Glutamatergic neuron (in vitro differentiated cells): ENCODE results near the gene TBC1D25. TPM values are rescaled to one million over a fixed set of nuclear protein-coding genes. Genes with fewer than 3 reads are reported as not detected.
A peak's percentile ranks its signal among the peaks of the same experiment; 100 is the strongest.

ENCODE experiments used
- DNase-seq: peaks from one replicate; pipeline ENCODE4 v3.0.0; 2022
- H3K27ac Mint-ChIP-seq: one replicate; pipeline ENCODE4 v1.8.0; 2020; ENCODE audit warnings: mild to moderate bottlenecking, mixed read lengths, inconsistent platforms; ENCODE audit not compliant: unreplicated experiment
- H3K27me3 Mint-ChIP-seq: one replicate; pipeline ENCODE4 v1.8.0; 2020; ENCODE audit warnings: mild to moderate bottlenecking, moderate library complexity, mixed read lengths, inconsistent platforms; ENCODE audit not compliant: unreplicated experiment
- H3K36me3 Mint-ChIP-seq: one replicate; pipeline ENCODE4 v1.8.0; 2020; ENCODE audit warnings: mild to moderate bottlenecking, mixed read lengths, inconsistent platforms; ENCODE audit not compliant: unreplicated experiment
- H3K4me1 Mint-ChIP-seq: one replicate; pipeline ENCODE4 v1.8.0; 2020; ENCODE audit warnings: mild to moderate bottlenecking, low read depth, mixed read lengths, inconsistent platforms; ENCODE audit not compliant: unreplicated experiment
- H3K4me3 Mint-ChIP-seq: one replicate; pipeline ENCODE4 v1.8.0; 2020; ENCODE audit warnings: mild to moderate bottlenecking, mixed read lengths, inconsistent platforms; ENCODE audit not compliant: unreplicated experiment
- H3K9me3 Mint-ChIP-seq: one replicate; pipeline ENCODE4 v1.8.0; 2020; ENCODE audit warnings: mild to moderate bottlenecking, moderate library complexity, mixed read lengths, inconsistent platforms; ENCODE audit not compliant: unreplicated experiment
- total RNA-seq: library from RNA; stranded (reverse); fragmentation: NEBNext Ultra II Directional; extraction: Animal tissue kit (Norgen Biotek cat#: 25700); gene quantifications from one replicate; pipeline ENCODE4 v1.2.1, GENCODE V29; 2021; ENCODE audit not compliant: unreplicated experiment
- TF ChIP-seq, protein P1 (sequence below): fragments of 200-600 bp; sonication (generic); IDR thresholded peaks from one replicate; pipeline ENCODE4 v1.5.0; 2021; ENCODE audit not compliant: partially characterized antibody, unreplicated experiment

The TBC1D25 gene
- total RNA-seq, 1 donor from 2014 or later = 34.3 TPM

- no peak overlapping the region for H3K4me3 Mint-ChIP-seq
- H3K27ac Mint-ChIP-seq = no peak overlapping the region
- TF ChIP-seq, protein P1, sequence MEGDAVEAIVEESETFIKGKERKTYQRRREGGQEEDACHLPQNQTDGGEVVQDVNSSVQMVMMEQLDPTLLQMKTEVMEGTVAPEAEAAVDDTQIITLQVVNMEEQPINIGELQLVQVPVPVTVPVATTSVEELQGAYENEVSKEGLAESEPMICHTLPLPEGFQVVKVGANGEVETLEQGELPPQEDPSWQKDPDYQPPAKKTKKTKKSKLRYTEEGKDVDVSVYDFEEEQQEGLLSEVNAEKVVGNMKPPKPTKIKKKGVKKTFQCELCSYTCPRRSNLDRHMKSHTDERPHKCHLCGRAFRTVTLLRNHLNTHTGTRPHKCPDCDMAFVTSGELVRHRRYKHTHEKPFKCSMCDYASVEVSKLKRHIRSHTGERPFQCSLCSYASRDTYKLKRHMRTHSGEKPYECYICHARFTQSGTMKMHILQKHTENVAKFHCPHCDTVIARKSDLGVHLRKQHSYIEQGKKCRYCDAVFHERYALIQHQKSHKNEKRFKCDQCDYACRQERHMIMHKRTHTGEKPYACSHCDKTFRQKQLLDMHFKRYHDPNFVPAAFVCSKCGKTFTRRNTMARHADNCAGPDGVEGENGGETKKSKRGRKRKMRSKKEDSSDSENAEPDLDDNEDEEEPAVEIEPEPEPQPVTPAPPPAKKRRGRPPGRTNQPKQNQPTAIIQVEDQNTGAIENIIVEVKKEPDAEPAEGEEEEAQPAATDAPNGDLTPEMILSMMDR = no peak
Observed at GRCh38 chrX:48493890-48494364, 45.6 kb upstream of the TBC1D25 start.

DNA sequence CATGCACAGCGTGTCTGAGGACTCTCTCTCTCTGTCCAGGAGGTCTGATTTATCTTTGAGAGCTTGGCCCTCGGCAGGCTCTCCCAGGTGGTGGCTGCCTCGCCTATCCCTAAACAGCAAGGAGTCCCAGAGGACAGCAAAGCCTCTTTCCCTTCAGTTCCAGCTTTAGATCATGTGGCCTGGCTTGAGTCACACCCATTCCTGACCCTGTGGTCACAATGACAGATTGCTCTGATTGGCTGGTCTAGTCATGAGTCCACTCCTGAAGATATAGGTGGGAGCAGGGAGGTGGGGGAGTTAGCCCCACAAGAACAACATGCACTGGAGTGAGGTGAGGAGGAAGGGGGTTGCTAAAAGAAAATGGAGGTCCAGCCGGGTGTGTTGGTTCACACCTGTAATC, 42.9 kb upstream of the TBC1D25 start:
- H3K36me3 Mint-ChIP-seq = no peaks in the 10 kb centered on the region
- no peak for DNase-seq

More at GRCh38 chrX:48493890-48494364, 45.6 kb upstream of the TBC1D25 start:
- Mint-ChIP-seq H3K36me3 (no peaks in the 10 kb centered on the region), H3K9me3 (no peaks in the 10 kb centered on the region), H3K4me1 (peaks cover 2% of the 10 kb centered on the region), H3K27me3 (peaks cover 1% of the 10 kb centered on the region)
- peak; percentile 51 for DNase-seq

GRCh38 chrX:48497871-48498270, 41.6 kb upstream of the TBC1D25 start:
- H3K9me3 Mint-ChIP-seq = no peaks in the 10 kb centered on the region
- peaks cover 2% of the 10 kb centered on the region for H3K4me1 Mint-ChIP-seq
- TF ChIP-seq, protein P1 = no peak
- DNase-seq = no peak
- no peak overlapping the region for H3K4me3 Mint-ChIP-seq
- H3K27me3 Mint-ChIP-seq = peaks cover 1% of the 10 kb centered on the region
- H3K27ac Mint-ChIP-seq = peak overlapping the region; percentile 86
- no peaks in the 10 kb centered on the region for H3K36me3 Mint-ChIP-seq

More for the DNA sequence above, 42.9 kb upstream of the TBC1D25 start:
- Mint-ChIP-seq H3K27me3 (peaks cover 1% of the 10 kb centered on the region), H3K4me1 (peaks cover 2% of the 10 kb centered on the region), H3K4me3 (no peak overlapping the region), H3K27ac (no peak overlapping the region), H3K9me3 (no peaks in the 10 kb centered on the region)
- TF ChIP-seq, protein P1 = no peak

- Mint-ChIP-seq H3K27me3 (peaks cover 1% of the 10 kb centered on the region), H3K4me1 (peaks cover 2% of the 10 kb centered on the region), H3K4me3 (peak overlapping the region; percentile 58), H3K27ac (peak overlapping the region; percentile 86), H3K9me3 (no peaks in the 10 kb centered on the region), H3K36me3 (no peaks in the 10 kb centered on the region)
- DNase-seq = no peak
- TF ChIP-seq, protein P1 = no peak
Observed at GRCh38 chrX:48498374-48498809, 41.1 kb upstream of the TBC1D25 start.

GRCh38 chrX:48504261-48504660, 35.3 kb upstream of the TBC1D25 start:
- no peaks in the 10 kb centered on the region for H3K4me1 Mint-ChIP-seq
- H3K27ac Mint-ChIP-seq = no peak overlapping the region
- H3K27me3 Mint-ChIP-seq = peaks cover 2% of the 10 kb centered on the region
- no peak for DNase-seq
- no peak overlapping the region for H3K4me3 Mint-ChIP-seq
- TF ChIP-seq, protein P1 = no peak
- no peaks in the 10 kb centered on the region for H3K36me3 Mint-ChIP-seq
- H3K9me3 Mint-ChIP-seq = peaks cover 2% of the 10 kb centered on the region
